Body of pancreas (tissue), 4 donors: ENCODE results near the gene ITPK1. TPM values are rescaled to one million over a fixed set of nuclear protein-coding genes. Genes with fewer than 3 reads are reported as not detected.
A peak's percentile ranks its signal among the peaks of the same experiment; 100 is the strongest.
"Not testable (repeated sequence)": the region's sequence is repeated elsewhere in the genome, so short reads cannot be mapped to it uniquely, and the experiment has no call there.

ENCODE experiments used
- ATAC-seq: fragments of 150-250 bp; one replicate; pipeline ENCODE4 v1.9.1; 2016
- DNase-seq, 4 donors: peaks; one replicate each; pipeline ENCODE4 v3.0.0-alpha.2; 2019
- H3K27ac ChIP-seq, 4 donors: fragments of 200-600 bp; sonication (generic); 1 replicate in 3 of 4; 2 replicates in 1 of 4; pipeline versions ENCODE4 v1.5.1 to v1.6.1; 2016 to 2019; ENCODE audit warnings: mild to moderate bottlenecking in 1 of 4, mixed read lengths in 1 of 4, moderate library complexity in 1 of 4
- H3K27me3 ChIP-seq, 2 donors: fragments of 200-600 bp; sonication (generic); one replicate each; pipeline ENCODE4 v1.6.0; 2016; ENCODE audit warnings: mild to moderate bottlenecking in 1 of 2
- H3K36me3 ChIP-seq, 2 donors: fragments of 200-600 bp; sonication (generic); replicated peaks in 1 of 2; 2 replicates each; pipeline ENCODE4 v1.5.1; 2016; ENCODE audit warnings: low read depth in 2 of 2; ENCODE audit not compliant: insufficient read depth in 1 of 2
- H3K4me1 ChIP-seq: fragments of 200-600 bp; sonication (generic); one replicate; pipeline ENCODE4 v1.6.0; 2016
- H3K4me3 ChIP-seq, 2 donors: fragments of 200-600 bp; sonication (generic); 1 replicate in 1 of 2; 2 replicates in 1 of 2; pipeline ENCODE4 v1.5.1; 2016 to 2019
- H3K9me3 ChIP-seq, 3 donors: fragments of 200-600 bp; sonication (generic); 1 replicate in 2 of 3; 2 replicates in 1 of 3; pipeline ENCODE4 v1.5.1; 2016
- CTCF ChIP-seq, 7 experiments: fragments of 450-650 bp in 4 of 7; fragments of 200-600 bp in 3 of 7; sonication (generic) in 3 of 7; IDR thresholded peaks; one replicate each; pipeline ENCODE4 v1.5.1; 2016 to 2019; ENCODE audit warnings: antibody characterized with exemption in 7 of 7
- POLR2A ChIP-seq, 3 donors: fragments of 450-650 bp; IDR thresholded peaks; one replicate each; pipeline ENCODE4 v1.6.1; 2016; ENCODE audit warnings: antibody characterized with exemption in 3 of 3, mild to moderate bottlenecking in 2 of 3
- WGBS, 2 donors: methylation state at CpG; one replicate each; pipeline ENCODE4 v1.1.5; 2017; 5-methylcytosine and 5-hydroxymethylcytosine counted together
- intact Hi-C: fragments of 100-400 bp; cut with DNase I; formaldehyde crosslinking; loops from one replicate; pipeline ENCODE4 v1.15.1; 2023
- total RNA-seq, 2 donors: library from RNA; depleted of rRNA; stranded (reverse); fragments of >200 nt; gene quantifications; one replicate each; pipeline ENCODE4 v1.1.0, GENCODE V29; 2016

Gene ITPK1
- total RNA-seq, 2 donors from 2014 or later, result 30.1 to 32.6 TPM

DNA sequence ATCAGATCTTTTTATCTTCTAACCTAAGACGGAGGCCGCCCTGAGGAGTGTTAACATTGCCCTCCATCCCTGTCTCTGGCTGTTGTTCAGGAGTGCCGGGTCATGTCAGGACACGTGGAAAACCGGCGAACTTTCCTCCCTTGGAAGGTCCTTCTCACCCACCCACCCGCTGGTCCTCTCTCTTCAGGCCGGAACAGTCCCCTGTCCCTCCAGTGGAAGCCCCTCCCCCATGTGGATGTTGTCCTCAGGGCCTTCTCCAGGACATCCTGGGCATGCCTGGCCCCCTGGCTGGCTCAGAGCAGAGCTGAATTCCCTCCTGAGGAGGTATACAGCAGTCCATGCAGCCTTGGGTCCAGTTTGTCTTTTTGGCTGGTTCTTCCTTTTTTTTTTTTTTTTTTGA lies 20.3 kb upstream of the ITPK1 start:
- TF ChIP-seq POLR2A (IDR thresholded peaks at IDR 0.05) (no peak), CTCF (IDR thresholded peaks at IDR 0.05) (no peak)
- Histone ChIP-seq H3K27ac (peak overlapping the region; percentile 45 to 73 (median 62)), H3K27me3 (no peaks in the 10 kb centered on the region), H3K9me3 (no peaks in the 10 kb centered on the region), H3K4me3 (no peak overlapping the region), H3K4me1 (peaks cover 50% of the 10 kb centered on the region), H3K36me3 (no peaks in the 10 kb centered on the region)
- DNase-seq, result no peak
- no peak for ATAC-seq
- 37 to 57% methylated on average over 8 of the region's 8 CpGs for WGBS, 2 donors
- intact Hi-C loops, result no loop called here

GRCh38 chr14:93135399-93135798 lies 19.7 kb upstream of the ITPK1 start:
- 20 to 23% methylated on average over 5 of the region's 5 CpGs for WGBS, 2 donors

GRCh38 chr14:93133464-93133863 lies 17.7 kb upstream of the ITPK1 start:
- ATAC-seq, result no peak
- intact Hi-C loops, result no loop called here

More at GRCh38 chr14:93135399-93135798, 19.7 kb upstream of the ITPK1 start:
- Histone ChIP-seq H3K9me3 (no peaks in the 10 kb centered on the region), H3K4me1 (peaks cover 50% of the 10 kb centered on the region), H3K27ac (peak overlapping the region; percentile 45 to 73 (median 62)), H3K36me3 (no peaks in the 10 kb centered on the region), H3K4me3 (no peak overlapping the region), H3K27me3 (no peaks in the 10 kb centered on the region)
- TF ChIP-seq CTCF (IDR thresholded peaks at IDR 0.05), result no peak
- peak in 1 of 3 donors; percentile 12 for TF ChIP-seq POLR2A (IDR thresholded peaks at IDR 0.05)
- intact Hi-C loops, result no loop called here
- DNase-seq (peak; percentile 69 to 85 (median 82)), ATAC-seq (peak; percentile 63)

GRCh38 chr14:93132472-93133065 lies 16.8 kb upstream of the ITPK1 start:
- WGBS, 2 donors, result 49 to 60% methylated on average over 8 of the region's 8 CpGs
- DNase-seq (peak; percentile 74 to 85 (median 82)), ATAC-seq (peak; percentile 84)
- intact Hi-C loops, result no loop called here
- TF ChIP-seq POLR2A (IDR thresholded peaks at IDR 0.05), result no peak
- TF ChIP-seq CTCF (IDR thresholded peaks at IDR 0.05), result peak; percentile 27 to 72 (median 65)
- no peaks in the 10 kb centered on the region for H3K9me3 ChIP-seq
- peaks cover 38% of the 10 kb centered on the region for H3K4me1 ChIP-seq
- H3K27ac ChIP-seq, result peak overlapping the region in 3 of 4 donors; percentile 23 to 35 (median 32)
- no peaks in the 10 kb centered on the region for H3K27me3 ChIP-seq
- H3K36me3 ChIP-seq, result no peaks in the 10 kb centered on the region
- H3K4me3 ChIP-seq, result no peak overlapping the region

More at GRCh38 chr14:93133464-93133863, 17.7 kb upstream of the ITPK1 start:
- Histone ChIP-seq H3K36me3 (no peaks in the 10 kb centered on the region), H3K9me3 (no peaks in the 10 kb centered on the region), H3K27ac (peak overlapping the region in 2 of 4 donors; percentile 23 to 35), H3K4me1 (peaks cover 47% of the 10 kb centered on the region), H3K27me3 (no peaks in the 10 kb centered on the region), H3K4me3 (no peak overlapping the region)
- no peak for TF ChIP-seq CTCF (IDR thresholded peaks at IDR 0.05)
- TF ChIP-seq POLR2A (IDR thresholded peaks at IDR 0.05), result no peak
- DNase-seq, result peak in 1 of 4 donors; percentile 49
- 72 to 87% methylated on average over 8 of the region's 8 CpGs for WGBS, 2 donors

DNA sequence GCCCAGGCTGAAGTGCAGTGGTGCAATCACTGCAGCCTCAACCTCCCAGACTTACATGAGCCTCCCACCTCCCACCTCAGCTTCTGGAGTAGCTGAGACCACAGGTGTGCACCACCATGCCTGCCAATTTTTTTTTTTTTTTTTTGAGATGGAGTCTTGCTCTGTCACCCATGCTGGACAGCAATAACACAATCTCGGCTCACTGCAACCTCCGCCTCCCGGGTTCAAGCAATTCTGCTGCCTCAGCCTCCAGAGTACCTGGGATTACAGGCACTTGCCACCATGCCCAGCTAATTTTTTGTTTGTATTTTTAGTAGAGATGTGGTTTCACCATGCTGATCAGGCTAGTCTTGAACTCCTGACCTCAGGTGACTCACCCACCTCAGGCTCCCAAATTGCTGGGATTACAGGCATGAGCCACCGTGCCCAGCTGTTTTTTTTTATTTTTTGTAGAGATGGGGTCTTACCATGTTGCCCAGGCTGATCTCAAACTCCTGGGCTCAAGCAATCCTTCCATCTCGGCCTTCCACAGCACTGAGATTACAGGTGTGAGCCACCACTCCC lies 15.6 kb upstream of the ITPK1 start:
- ATAC-seq, H3K9me3 ChIP-seq, DNase-seq, intact Hi-C loops, H3K27ac ChIP-seq, H3K36me3 ChIP-seq, H3K27me3 ChIP-seq, H3K4me3 ChIP-seq: not testable (repeated sequence)
- WGBS, 2 donors, result 83 to 89% methylated on average over 5 of the region's 5 CpGs
- H3K4me1 ChIP-seq, result peaks cover 28% of the 10 kb centered on the region
